Measurements from ENCODE around the gene CAPG.
"Not testable (repeated sequence)": the region's sequence is repeated elsewhere in the genome, so short reads cannot be mapped to it uniquely, and the experiment has no call there.

CAPG gene

GRCh38 chr2:85395912-85396475, 14.2 kb downstream of the CAPG start:
- no peak for DNase-seq

GRCh38 chr2:85394976-85395375, 15.2 kb downstream of the CAPG start:
- DNase-seq = no peak

- no peak for DNase-seq
These were observed 15.9 kb downstream of the CAPG start for GRCh38 chr2:85394261-85394681.

GRCh38 chr2:85393836-85394235, 16.3 kb downstream of the CAPG start:
- DNase-seq = no peak

GRCh38 chr2:85390941-85391669, 19.1 kb downstream of the CAPG start:
- DNase-seq = peak; percentile 30

- DNase-seq = no peak
These were observed 21.2 kb downstream of the CAPG start for GRCh38 chr2:85388878-85389538.

GRCh38 chr2:85387754-85388153, 22.4 kb downstream of the CAPG start:
- DNase-seq = no peak

- DNase-seq = no peak
These were observed 24.4 kb downstream of the CAPG start for GRCh38 chr2:85385746-85386145.

- no peak for DNase-seq
These were observed 26.3 kb downstream of the CAPG start for GRCh38 chr2:85383850-85384249.

- not testable (repeated sequence) for DNase-seq
These were observed 27.0 kb downstream of the CAPG start for GRCh38 chr2:85383151-85383550.

- no peak for DNase-seq
These were observed 30.1 kb downstream of the CAPG start for GRCh38 chr2:85380048-85380447.

- DNase-seq = no peak
These were observed 31.9 kb downstream of the CAPG start for GRCh38 chr2:85378257-85378656.

GRCh38 chr2:85377083-85377482, 33.1 kb downstream of the CAPG start:
- no peak for DNase-seq

- no peak for DNase-seq
These were observed 33.7 kb downstream of the CAPG start for GRCh38 chr2:85376291-85377065.

- DNase-seq = no peak
These were observed 39.1 kb downstream of the CAPG start for GRCh38 chr2:85371045-85371444.

GRCh38 chr2:85369500-85369899, 40.7 kb downstream of the CAPG start:
- no peak for DNase-seq

GRCh38 chr2:85368921-85369320, 41.2 kb downstream of the CAPG start:
- no peak for DNase-seq

- DNase-seq = no peak
These were observed 43.0 kb downstream of the CAPG start for GRCh38 chr2:85367180-85367579.

GRCh38 chr2:85362653-85363387, 47.3 kb downstream of the CAPG start:
- not testable (repeated sequence) for DNase-seq

- DNase-seq = no peak
These were observed 52.4 kb downstream of the CAPG start for GRCh38 chr2:85357736-85358135.

- no peak for DNase-seq
These were observed 54.0 kb downstream of the CAPG start for GRCh38 chr2:85356186-85356585.

- no peak for DNase-seq
These were observed 54.6 kb downstream of the CAPG start for GRCh38 chr2:85355521-85355920.

GRCh38 chr2:85355073-85355410, 55.1 kb downstream of the CAPG start:
- no peak for DNase-seq

Data from inflammatory macrophage treated with lipopolysaccharide for 4 hours (primary cell).